Activated naive CD8-positive, alpha-beta T cell treated with anti-CD3 and anti-CD28 coated beads, Interleukin-2, amount 50 U/mL, for 16 hours (primary cell): Measurements from ENCODE around the gene COX4I2.
"Not testable (repeated sequence)": the region's sequence is repeated elsewhere in the genome, so short reads cannot be mapped to it uniquely, and the experiment has no call there.

Source experiments
- DNase-seq: peaks from one replicate; pipeline ENCODE4 v3.0.0-alpha.2; 2020; ENCODE audit warnings: low read depth, low spot score

The COX4I2 gene

GRCh38 chr20:31607640-31608250 lies 30.0 kb upstream of the COX4I2 start:
- DNase-seq, result no peak

- no peak for DNase-seq
Observed at GRCh38 chr20:31608251-31608945, 29.3 kb upstream of the COX4I2 start.

- DNase-seq, result not testable (repeated sequence)
Observed at GRCh38 chr20:31612271-31612640, 25.5 kb upstream of the COX4I2 start.

GRCh38 chr20:31615416-31615815 lies 22.3 kb upstream of the COX4I2 start:
- DNase-seq, result no peak

GRCh38 chr20:31617432-31618104 lies 20.1 kb upstream of the COX4I2 start:
- DNase-seq, result no peak

- DNase-seq, result no peak
Observed at GRCh38 chr20:31620246-31620645, 17.5 kb upstream of the COX4I2 start.

GRCh38 chr20:31623123-31623505 lies 14.6 kb upstream of the COX4I2 start:
- DNase-seq, result not testable (repeated sequence)

- DNase-seq, result not testable (repeated sequence)
Observed at GRCh38 chr20:31626534-31626933, 11.2 kb upstream of the COX4I2 start.

GRCh38 chr20:31628057-31628456 lies 9.7 kb upstream of the COX4I2 start:
- DNase-seq, result not testable (repeated sequence)

GRCh38 chr20:31630187-31630790 lies 7.4 kb upstream of the COX4I2 start:
- DNase-seq, result no peak

- DNase-seq, result no peak
Observed at GRCh38 chr20:31632548-31633338, 5.0 kb upstream of the COX4I2 start.

GRCh38 chr20:31633339-31633914 lies 4.3 kb upstream of the COX4I2 start:
- DNase-seq, result no peak

- DNase-seq, result no peak
Observed at GRCh38 chr20:31638317-31638716, 605 bp downstream of the COX4I2 start.

- no peak for DNase-seq
Observed at GRCh38 chr20:31638816-31639215, 1.1 kb downstream of the COX4I2 start.

GRCh38 chr20:31640259-31640658 lies 2.5 kb downstream of the COX4I2 start:
- no peak for DNase-seq

- no peak for DNase-seq
Observed at GRCh38 chr20:31641391-31641790, 3.7 kb downstream of the COX4I2 start.

- DNase-seq, result no peak
Observed at GRCh38 chr20:31642837-31643236, 5.1 kb downstream of the COX4I2 start.

- no peak for DNase-seq
Observed at GRCh38 chr20:31643522-31643921, 5.8 kb downstream of the COX4I2 start.

- DNase-seq, result no peak
Observed at GRCh38 chr20:31644701-31645100, 7.0 kb downstream of the COX4I2 start.

- not testable (repeated sequence) for DNase-seq
Observed at GRCh38 chr20:31648104-31648503, 10.4 kb downstream of the COX4I2 start.

- no peak for DNase-seq
Observed at GRCh38 chr20:31652917-31653396, 15.2 kb downstream of the COX4I2 start.
